Choroid plexus epithelial cell (primary cell): ENCODE measurements around the gene MYRIP.

Experiments used
- DNase-seq: peaks from one replicate; pipeline ENCODE4 v3.0.0-alpha.2; 2010; ENCODE audit warnings: low read depth
- H3K4me3 ChIP-seq: 2 replicates; pipeline ENCODE4 v1.5.1; 2011; ENCODE audit warnings: low read depth, mild to moderate bottlenecking, control low read depth, low read length, moderate library complexity
- CTCF ChIP-seq: conservative IDR thresholded peaks from 2 replicates; pipeline ENCODE4 v1.5.1; 2011; ENCODE audit warnings: low read depth, mild to moderate bottlenecking, control low read depth, inconsistent platforms, low read length, moderate library complexity

Gene MYRIP

GRCh38 chr3:39960515-39961191, 151.2 kb downstream of the MYRIP start:
- no peak for DNase-seq
- no peak for TF ChIP-seq CTCF
- no peak overlapping the region for H3K4me3 ChIP-seq

GRCh38 chr3:39961230-39961629, 151.8 kb downstream of the MYRIP start:
- TF ChIP-seq CTCF = no peak
- H3K4me3 ChIP-seq = no peak overlapping the region
- no peak for DNase-seq

- H3K4me3 ChIP-seq = no peak overlapping the region
- no peak for DNase-seq
- no peak for TF ChIP-seq CTCF
These were observed 153.2 kb downstream of the MYRIP start for GRCh38 chr3:39962581-39962980.

- no peak for DNase-seq
- H3K4me3 ChIP-seq = no peak overlapping the region
- TF ChIP-seq CTCF = no peak
These were observed 156.1 kb downstream of the MYRIP start for GRCh38 chr3:39965461-39965860.

- H3K4me3 ChIP-seq = no peak overlapping the region
- TF ChIP-seq CTCF = no peak
- DNase-seq = no peak
These were observed 156.6 kb downstream of the MYRIP start for GRCh38 chr3:39965997-39966396.

- no peak overlapping the region for H3K4me3 ChIP-seq
- TF ChIP-seq CTCF = no peak
- DNase-seq = no peak
These were observed 161.6 kb downstream of the MYRIP start for GRCh38 chr3:39970982-39971381.

- no peak for TF ChIP-seq CTCF
- H3K4me3 ChIP-seq = no peak overlapping the region
- no peak for DNase-seq
These were observed 162.2 kb downstream of the MYRIP start for GRCh38 chr3:39971559-39972031.
